LoVo (cell line): Measurements from ENCODE around the gene DDC.
"Not testable (repeated sequence)": the region's sequence is repeated elsewhere in the genome, so short reads cannot be mapped to it uniquely, and the experiment has no call there.

Experiments
- DNase-seq: peaks from one replicate; pipeline ENCODE4 v3.0.0-alpha.2; 2016; ENCODE audit warnings: low spot score

DDC gene

GRCh38 chr7:50528266-50529092 lies 36.7 kb downstream of the DDC start:
- no peak for DNase-seq

- DNase-seq = not testable (repeated sequence)
Observed at GRCh38 chr7:50519350-50519749, 45.9 kb downstream of the DDC start.

GRCh38 chr7:50513166-50513871 lies 51.9 kb downstream of the DDC start:
- no peak for DNase-seq

- DNase-seq = no peak
Observed at GRCh38 chr7:50512384-50512783, 52.8 kb downstream of the DDC start.

GRCh38 chr7:50509459-50509858 lies 55.7 kb downstream of the DDC start:
- DNase-seq = peak; percentile 24

GRCh38 chr7:50508471-50508943 lies 56.7 kb downstream of the DDC start:
- DNase-seq = no peak

- DNase-seq = no peak
Observed at GRCh38 chr7:50507898-50508470, 57.2 kb downstream of the DDC start.

- DNase-seq = no peak
Observed at GRCh38 chr7:50505553-50506210, 59.5 kb downstream of the DDC start.

GRCh38 chr7:50504646-50505546 lies 60.3 kb downstream of the DDC start:
- no peak for DNase-seq

- no peak for DNase-seq
Observed at GRCh38 chr7:50502947-50503346, 62.3 kb downstream of the DDC start.

- no peak for DNase-seq
Observed at GRCh38 chr7:50502001-50502684, 63.1 kb downstream of the DDC start.

GRCh38 chr7:50499092-50499491 lies 66.1 kb downstream of the DDC start:
- no peak for DNase-seq

GRCh38 chr7:50497968-50498367 lies 67.2 kb downstream of the DDC start:
- no peak for DNase-seq

- DNase-seq = peak; percentile 32
Observed at GRCh38 chr7:50497068-50497642, 68.0 kb downstream of the DDC start.

GRCh38 chr7:50496569-50496968 lies 68.6 kb downstream of the DDC start:
- no peak for DNase-seq

- no peak for DNase-seq
Observed at GRCh38 chr7:50495746-50496145, 69.5 kb downstream of the DDC start.

- DNase-seq = no peak
Observed at GRCh38 chr7:50492770-50493519, 72.3 kb downstream of the DDC start.

GRCh38 chr7:50491943-50492342 lies 73.3 kb downstream of the DDC start:
- no peak for DNase-seq

- DNase-seq = no peak
Observed at GRCh38 chr7:50491209-50491608, 74.0 kb downstream of the DDC start.

GRCh38 chr7:50488379-50488778 lies 76.8 kb downstream of the DDC start:
- DNase-seq = no peak
